GM19324 (cell line): ENCODE data around the gene MYCN.
"Not testable (repeated sequence)": the region's sequence is repeated elsewhere in the genome, so short reads cannot be mapped to it uniquely, and the experiment has no call there.

ENCODE experiments used
- ATAC-seq: cut with Tn5 transposase; IDR thresholded peaks from one replicate; pipeline ENCODE4 v1.9.1; 2021; ENCODE audit warnings: mild to moderate bottlenecking, moderate library complexity; ENCODE audit not compliant: unreplicated experiment, low FRiP score

Gene MYCN

DNA sequence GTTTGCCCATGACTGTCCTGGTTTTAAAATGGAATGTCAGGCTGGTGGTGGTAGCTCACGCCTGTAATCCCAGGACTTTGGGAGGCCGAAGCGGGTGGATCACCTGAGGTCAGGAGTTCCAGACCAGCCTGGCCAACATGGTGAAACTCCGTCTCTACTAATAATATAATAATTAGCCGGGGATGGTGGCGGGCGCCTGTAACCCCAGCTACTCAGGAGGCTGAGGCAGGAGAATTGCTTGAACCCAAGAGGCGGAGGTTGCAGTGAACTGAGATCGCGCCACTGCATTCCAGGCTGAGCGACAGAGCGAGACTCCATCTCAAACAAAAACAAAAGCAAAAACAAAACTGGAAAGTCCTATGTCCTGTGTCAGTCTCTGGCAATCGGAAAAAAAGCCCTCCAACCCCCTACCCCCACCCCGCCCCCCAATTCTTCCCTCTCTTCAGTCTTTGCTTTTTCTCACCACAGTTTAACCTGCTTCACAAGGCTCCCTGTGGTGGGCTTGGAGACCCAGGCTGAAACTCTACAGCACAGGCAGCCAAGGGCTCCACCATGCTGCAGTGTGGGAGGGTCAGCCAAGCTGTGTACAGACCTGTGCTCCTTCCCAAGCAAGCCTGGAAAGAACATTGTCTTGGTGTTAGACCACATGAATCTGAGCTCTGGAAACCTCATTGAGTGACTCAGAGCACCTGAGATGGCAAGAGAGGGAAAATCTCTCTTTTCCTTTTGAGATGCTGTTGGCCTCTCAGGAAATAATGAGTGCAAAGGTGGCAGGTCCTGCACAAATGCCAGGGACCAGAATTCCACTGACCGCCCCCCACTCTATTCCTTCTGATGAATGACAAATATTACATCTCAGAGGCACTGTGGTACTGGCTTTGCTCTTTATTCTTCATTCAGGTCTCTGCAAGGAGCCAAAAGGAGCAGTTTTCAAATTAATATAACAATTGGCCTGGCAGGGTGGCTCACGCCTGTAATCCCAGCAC is 16.7 kb downstream of the MYCN start:
- ATAC-seq, result no peak

DNA sequence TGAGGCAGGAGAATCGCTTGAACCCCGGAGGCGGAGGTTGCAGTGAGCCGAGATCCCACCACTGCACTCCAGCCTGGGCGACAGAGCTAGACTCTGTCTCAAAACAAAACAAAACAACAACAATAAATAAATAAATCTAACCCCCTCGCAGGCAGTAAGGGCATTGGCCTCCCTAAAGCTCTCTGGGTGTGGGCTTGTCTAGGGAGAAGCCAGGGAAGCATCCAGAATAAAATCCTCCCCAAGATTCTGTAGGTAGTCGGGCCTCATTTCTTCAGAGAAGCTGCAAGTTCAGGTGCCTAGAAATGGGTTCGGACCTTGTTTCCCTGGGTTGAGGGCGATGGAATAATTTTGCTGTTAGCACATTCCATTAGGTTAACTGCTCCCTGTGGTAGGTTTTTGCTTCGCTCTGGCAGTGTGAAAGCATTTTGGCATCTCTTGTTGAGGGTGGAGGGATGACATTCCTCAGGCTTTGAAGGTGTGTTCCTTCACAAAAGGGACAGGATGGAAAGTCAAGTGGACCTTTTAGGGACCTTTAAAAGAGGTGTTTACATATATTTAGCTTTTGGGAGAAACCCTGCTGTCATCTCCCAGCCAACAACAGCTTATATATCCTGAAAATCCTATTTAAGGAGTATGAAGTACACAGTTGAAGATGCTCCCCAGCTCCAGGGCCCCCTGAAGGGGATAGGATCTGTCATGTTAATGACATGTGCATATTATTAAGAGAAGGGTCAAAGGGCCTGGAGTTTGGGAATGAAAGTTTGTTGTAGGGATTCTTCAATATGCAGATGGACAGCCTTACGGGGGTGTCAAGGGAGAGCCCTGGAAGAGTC is 17.7 kb downstream of the MYCN start:
- no peak for ATAC-seq

DNA sequence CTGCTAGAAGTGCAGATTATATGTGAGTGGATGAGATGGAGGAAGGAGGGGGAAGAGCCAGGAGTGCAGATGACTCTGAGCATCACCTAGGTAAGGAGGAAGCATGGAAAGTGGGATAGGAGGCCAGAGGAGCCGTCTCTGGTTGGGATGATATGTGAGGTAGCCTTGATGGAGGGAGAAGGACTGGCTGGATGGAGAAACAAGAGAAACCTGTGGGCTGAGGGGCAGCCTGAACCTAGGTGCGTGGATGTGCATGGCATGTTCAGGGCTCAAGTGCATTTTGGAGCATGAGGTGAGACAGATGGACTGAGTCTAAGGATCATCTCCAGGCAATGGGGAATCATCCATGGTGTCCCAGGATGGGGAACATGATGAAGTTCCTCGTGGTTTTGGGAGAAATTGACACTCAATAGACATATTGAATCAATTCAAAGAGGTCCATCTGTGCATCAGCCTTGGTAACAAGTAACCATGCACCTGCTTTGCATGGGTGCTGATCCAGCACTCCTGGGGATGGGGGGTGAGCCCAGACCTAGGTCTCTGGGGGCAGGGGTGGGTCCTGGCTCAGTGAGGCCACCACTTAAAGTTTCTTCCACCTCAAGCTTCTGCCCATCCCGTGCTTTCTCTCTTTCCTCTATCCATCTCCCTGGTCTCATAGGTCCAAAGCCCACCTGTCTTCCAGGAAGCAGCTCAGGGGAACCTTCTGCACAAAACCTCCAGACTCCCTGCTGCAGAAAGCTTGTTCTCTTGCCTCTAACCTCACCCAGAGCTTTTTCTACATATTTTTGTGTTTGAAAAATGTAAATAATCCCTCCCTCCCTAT is 19.2 kb downstream of the MYCN start:
- no peak for ATAC-seq

DNA sequence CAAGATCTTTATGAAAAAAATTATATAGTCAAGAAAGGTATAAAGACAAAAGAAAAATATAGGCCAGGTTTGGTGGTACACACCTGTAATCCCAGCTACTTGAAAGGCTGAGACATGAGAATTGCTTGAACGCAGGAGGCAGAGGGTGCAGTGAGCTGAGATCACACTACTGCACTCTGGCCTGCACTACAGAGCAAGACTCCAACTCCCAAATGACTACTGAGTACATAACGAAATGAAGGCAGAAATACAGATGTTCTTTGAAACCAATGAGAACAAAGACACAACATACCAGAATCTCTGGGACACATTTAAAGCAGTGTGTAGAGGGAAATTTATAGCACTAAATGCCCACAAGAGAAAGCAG is 19.8 kb downstream of the MYCN start:
- not testable (repeated sequence) for ATAC-seq

DNA sequence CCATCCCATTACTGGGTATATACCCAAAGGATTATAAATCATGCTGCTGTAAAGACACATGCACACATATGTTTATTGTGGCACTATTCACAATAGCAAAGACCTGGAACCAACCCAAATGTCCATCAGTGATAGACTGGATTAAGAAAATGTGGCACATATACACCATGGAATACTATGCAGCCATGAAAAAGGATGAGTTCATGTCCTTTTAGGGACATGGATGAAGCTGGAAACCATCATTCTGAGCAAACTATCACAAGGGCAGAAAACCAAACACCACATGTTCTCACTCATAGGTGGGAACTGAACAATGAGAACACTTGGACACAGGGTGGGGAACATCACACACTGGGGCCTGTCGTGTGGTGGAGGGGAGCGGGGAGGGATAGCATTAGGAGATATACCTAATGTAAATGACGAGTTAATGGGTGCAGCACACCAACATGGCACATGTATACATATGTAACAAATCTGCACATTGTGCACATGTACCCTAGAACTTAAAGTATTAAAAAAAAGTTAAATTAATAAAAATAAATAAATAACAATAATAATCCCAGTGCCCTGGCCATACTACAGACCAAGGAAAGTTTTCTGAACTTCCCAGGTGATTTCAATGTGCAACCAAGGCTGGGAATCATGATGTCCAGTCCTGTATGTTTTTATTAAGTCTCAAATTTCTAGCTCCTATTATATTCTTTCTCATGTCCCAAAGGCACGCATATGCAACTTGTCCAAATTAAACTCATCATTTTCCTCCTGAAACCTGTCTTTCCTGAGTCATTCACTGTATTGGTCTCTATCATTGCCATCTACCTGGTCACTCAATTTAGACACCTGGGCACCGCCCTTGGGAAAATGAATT is 23.0 kb downstream of the MYCN start:
- ATAC-seq, result not testable (repeated sequence)

DNA sequence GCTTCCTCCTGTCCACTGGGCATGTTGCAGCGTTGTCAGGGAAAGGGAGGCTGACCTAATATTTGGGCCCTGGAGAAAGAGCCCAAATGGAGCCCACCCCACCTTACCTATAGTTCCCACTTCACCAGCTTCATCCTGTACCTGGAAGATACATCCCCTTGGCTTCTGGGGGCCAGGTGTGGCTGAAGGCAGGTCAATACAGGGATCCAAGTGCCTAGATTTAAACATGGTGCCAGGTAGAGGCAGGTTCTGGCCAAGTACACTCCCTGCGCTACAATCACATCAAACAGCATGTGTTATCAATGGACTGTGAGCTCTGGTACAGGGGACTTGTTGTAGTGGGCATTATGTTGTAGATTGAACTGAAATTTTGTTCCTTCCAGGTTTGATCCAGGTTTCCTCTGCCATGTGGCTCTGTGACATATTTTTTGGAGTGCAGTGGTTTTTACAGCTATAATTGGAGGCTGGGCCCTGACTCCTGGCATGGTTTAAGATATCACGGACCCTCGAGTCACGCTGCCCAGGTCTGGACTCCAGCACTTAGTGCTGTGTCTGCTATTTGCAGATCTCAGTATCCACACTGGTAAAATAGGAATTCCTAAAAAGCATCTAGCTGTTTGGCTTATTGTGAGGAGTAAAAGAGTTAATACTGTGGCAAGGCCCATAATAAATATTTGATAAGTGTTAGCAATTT is 23.8 kb downstream of the MYCN start:
- ATAC-seq, result no peak

DNA sequence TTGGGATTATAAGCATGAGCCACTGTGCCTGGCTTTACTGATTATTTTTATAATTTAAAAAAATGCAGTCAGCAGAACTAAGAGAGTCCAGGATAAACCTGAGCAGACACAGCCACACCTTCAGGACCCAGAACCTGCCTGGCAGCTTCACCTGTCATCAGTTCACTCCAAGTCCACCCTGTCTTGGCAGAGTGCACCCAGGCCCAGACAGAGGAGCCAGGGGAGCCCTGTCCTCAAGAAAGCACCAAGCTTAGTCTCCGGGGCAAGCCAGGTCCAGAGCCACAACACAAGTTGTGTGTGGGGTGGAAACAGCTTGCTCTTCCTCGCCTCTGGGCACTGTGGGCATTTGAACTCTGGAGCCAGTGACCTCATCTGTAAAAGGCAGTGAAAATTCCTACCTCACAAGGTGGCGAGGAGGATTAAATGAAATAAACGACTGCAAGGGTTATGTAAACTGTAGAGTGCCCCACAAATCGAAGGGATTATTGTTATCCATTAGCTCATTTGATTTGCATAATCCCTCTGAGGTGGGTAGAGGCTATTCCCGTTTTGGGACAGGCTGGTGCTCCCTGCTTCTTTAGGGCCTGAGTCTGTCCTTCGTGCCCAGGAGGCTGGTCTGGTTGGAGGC is 24.7 kb downstream of the MYCN start:
- no peak for ATAC-seq

DNA sequence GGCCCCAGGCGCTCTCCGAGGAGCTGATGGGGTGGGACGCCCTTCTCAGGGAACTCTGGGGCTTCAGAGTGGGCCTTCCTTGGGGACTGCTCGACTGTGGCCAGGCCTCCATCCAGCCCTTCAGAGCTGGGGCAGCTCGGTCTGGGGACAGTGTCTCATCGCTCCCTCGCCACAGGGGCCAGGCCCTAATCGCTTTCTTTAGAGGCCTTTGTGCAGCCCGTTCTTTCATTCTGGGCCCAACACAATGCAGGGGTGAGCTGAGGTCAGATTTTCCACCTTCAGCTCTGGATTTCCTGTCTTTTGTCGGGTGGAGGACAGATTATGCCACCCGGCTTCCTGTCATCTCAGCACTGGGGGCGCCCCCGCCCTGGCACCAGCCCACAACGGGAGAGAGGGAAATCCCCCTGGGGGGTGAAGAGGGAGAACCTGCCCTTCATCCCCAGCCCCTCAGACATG is 25.2 kb downstream of the MYCN start:
- ATAC-seq, result no peak

DNA sequence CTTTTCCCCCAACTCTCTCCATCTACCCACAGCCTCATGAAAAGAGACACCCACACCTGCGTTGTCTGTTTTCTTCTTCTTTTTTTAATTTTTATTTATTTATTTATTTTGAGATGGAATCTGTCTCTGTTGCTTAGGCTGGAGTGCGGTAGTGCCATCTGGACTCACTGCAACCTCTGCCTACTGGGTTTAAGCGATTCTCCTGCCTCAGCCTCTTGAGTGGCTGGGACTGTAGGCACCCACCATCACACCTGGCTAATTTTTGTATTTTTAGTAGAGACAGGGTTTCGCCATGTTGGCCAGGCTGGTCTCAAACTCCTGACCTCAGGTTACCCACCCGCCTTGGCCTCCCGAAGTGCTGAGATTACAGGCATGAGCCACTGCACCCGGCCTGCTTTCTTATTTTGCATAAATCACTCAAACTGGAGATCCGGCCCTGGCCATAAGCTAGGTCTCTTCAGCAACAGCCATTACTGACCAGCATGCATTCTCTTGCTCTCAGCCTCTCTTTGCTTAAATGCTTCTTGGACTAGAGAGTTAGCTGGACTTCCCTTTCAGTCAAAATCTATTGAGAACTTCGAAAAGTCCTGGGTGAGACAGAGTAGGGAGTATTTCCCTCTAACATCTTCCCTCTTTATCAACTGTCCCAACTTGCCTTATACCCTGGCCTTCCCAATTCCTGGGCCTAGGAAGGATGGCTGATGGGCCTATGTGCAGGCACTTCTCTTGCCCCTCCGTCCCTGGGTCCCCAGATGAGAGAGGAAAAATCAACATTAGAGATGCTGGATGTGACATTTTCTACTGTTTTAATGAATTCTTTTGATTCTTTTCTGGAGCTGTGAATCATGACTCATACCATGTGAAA is 27.3 kb downstream of the MYCN start:
- ATAC-seq, result no peak

DNA sequence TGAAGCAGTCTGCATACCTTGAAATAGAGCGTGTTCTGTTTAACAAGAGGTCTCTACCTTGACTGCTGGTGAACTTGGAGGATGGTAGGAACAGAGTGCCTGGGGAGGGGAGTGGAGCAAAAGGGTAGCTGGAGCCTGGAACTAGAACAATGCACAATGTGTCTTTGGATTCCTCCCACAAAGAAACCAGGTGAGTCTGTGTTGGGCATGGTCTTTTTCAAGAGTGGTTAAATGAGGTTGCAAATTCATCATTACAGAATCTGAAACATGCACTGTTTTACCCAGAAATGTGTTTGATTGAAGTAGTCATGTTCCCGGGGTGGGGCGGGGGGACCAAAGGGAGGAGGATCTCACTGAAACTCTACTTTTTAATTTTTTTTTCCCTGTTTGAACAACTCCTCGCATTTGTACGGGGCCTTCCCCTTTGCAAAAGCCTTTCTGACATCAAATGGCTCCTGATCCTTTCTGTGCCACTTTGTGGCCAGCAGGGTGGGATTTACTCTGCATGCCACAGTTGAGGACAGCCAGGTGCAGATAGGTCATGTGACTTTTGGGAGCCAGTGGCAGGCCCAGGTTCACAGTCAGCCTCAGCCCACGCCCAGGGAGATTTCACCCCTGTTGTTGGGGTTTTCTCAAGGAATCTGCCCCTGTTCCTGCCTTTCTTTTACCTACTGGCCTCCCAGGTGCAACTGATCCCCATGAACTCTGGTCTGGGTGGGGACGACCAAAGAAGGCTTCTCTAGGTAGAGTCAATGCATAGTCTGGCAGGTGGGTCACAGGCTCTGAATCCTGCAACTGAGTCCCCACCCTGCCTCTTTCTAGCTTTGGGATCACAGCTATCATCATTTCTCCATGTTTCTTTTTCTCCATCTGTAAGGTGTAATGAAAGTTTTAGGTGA is 28.2 kb downstream of the MYCN start:
- ATAC-seq, result no peak

DNA sequence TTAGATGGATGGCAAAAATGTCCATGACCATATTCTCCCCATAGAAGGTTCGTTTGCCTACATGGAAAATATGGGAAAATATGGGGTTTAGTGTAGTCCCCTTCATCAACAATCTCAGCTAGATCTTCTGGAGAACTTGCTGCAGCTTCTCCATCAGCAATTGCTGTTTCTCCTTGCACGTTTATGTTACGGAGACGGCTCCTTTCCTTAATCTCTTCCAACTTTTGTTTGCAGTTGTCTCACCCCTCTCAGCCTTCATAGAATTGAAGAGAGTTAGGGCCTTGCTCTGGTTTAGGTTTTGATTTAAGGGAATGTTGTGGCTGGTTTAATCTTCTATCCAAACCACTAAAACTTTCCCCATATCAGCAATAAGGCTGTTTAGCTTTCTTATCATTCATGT is 28.9 kb downstream of the MYCN start:
- no peak for ATAC-seq

DNA sequence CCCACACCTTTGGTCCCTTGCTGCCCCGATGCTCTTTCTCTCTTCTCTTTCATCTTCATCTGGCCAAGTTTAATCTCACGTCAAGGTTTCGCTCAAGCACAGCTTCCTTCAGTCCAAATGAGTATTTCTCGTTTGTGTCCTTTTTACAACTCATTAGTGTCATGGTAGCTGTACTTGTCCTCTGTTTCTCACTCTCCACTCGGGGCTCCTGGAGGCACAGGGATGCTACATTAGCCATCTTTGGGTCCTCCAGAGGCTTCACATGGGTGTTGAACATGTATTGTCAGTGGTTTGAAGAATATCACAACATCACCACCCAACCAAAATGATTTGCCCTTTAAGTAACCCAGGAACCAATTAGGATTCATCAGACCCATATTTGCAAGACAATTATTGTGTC is 30.4 kb downstream of the MYCN start:
- no peak for ATAC-seq

DNA sequence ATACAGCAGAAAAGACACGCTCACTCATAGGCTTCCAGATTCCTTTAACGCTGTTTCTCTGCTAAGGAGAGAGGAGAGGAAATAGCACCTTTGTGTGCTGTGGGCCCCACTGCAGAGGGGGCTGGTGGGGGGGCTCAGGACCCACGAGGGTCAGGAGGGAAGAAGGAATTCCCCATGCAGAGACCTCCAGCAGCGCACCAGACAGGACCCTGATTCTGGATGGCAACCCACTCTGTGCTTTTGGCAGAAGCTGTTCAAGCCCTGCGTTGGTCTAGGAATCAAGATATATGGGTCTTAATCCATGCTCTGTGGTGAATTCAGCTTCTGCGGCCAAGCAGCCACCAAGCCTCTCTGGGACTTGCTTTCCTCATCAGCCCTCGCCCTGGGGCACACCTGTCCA is 31.0 kb downstream of the MYCN start:
- ATAC-seq, result no peak

DNA sequence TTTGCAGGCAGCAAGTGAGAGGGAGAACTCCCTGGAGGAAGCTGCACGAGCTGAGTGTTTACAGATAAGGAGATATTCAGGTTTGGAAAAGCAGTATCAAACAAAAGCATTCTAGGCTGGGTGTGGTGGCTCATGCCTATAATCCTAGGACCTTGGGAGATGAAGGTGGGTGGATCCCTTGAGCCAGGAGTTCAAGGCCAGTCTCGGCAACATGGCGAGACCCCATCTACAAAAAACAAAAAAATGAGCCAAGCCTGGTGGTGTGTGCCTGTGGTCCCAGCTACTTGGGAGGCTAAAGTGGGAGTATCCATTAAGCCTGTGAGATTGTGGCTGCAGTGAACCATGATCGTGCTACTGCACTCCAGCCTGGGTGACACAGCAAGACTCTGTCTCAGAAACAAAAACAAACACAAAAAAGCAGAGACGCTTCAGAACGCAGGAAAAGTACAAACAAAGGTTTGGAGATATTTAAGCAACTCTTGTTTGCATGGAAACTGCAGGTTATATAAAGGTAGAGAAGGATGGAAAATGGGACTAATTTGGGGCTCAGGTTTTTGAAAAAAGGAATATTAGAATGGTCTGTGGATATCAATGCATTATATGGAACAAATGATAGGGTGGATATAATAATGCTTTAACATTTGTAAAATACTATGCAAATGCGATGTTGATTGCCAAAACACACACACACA is 31.6 kb downstream of the MYCN start:
- ATAC-seq, result no peak

DNA sequence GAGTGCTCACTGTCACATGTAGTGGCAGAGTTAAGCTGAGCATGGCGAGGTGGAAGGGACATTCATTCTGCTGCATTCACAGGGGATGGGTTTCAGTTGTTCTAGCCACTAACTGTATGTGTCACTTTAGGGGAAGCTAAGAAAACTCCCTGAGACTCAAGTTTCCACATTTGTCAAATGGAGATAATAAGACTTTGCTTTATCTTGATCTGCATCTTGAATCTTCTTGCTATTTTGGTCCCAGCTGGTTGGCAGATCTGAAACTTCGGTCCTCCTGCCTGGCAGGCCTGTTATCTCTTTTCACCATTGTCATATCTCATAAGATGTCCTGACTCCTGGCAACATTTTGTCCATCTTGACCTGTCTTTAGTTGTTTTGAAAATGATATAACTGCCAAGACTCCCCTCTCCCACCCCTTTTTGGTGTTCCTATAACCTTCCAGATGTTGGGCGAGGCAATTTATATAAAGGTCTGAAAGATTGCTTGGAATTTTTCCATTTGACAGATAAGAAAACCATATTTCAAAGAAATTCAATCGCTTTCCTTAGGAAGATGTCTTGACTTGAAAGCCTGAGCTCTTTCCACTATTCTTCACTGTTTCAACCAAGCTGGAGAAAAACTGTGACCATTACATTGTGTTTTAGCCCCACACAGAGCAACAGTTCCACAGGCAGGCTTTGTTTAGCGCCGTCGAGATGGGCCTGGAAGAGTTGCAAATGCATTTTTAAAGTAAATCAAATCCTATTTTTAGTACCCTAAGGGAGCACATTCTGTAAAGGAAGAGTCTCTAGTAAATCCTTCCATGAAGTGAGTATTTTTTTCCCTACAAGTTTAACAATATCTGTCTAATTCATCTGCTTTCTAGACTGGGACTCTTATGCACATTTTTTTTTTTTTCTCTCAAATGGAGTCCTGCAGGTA is 33.4 kb downstream of the MYCN start:
- ATAC-seq, result no peak
